HepG2 (cell line): ENCODE results near the gene UBE2I. TPM values are rescaled to one million over a fixed set of nuclear protein-coding genes. Genes with fewer than 3 reads are reported as not detected.
A peak's percentile ranks its signal among the peaks of the same experiment; 100 is the strongest.

Experiments
- BRCA1 ChIP-seq: sonication (generic); formaldehyde crosslinking; IDR thresholded peaks from 2 replicates; pipeline ENCODE4 v1.4.0; 2020; ENCODE audit warnings: missing genetic modification reagents
- CBX1 ChIP-seq: IDR thresholded peaks from one replicate; pipeline ENCODE4 v1.6.1; 2016; ENCODE audit warnings: antibody characterized with exemption, low read depth
- GABPA ChIP-seq, 2 experiments: IDR thresholded peaks; 2 replicates each; pipeline ENCODE4 v1.6.1; 2011 to 2016; ENCODE audit warnings: low read depth in 2 of 2, low read length in 1 of 2, missing biosample characterization in 1 of 2, missing genetic modification characterization in 1 of 2
- KAT8 ChIP-seq: IDR thresholded peaks from 2 replicates; pipeline ENCODE4 v1.6.1; 2016; ENCODE audit warnings: missing genetic modification reagents, missing compliant biosample characterization
- RELA ChIP-seq: sonication (generic); formaldehyde crosslinking; IDR thresholded peaks from 2 replicates; pipeline ENCODE4 v1.4.0; 2020; ENCODE audit warnings: missing genetic modification reagents
- SMC3 ChIP-seq: IDR thresholded peaks from 2 replicates; pipeline ENCODE4 v1.6.1; 2011; ENCODE audit warnings: low read length, improper control_type of control experiment
- SP1 ChIP-seq, 2 experiments: fragments of 450-650 bp in 1 of 2; sonication (generic) in 1 of 2; formaldehyde crosslinking in 1 of 2; IDR thresholded peaks; 2 replicates each; pipeline versions ENCODE4 v1.4.0 to v1.6.1; 2016 to 2020; ENCODE audit warnings: missing genetic modification reagents in 1 of 2
- TBX3 ChIP-seq: fragments of 450-650 bp; IDR thresholded peaks from 2 replicates; pipeline ENCODE4 v1.6.1; 2017; ENCODE audit warnings: antibody characterized with exemption, mild to moderate bottlenecking, inconsistent platforms, borderline replicate concordance
- ZBTB38 ChIP-seq: sonication (generic); formaldehyde crosslinking; IDR thresholded peaks from 2 replicates; pipeline ENCODE4 v1.5.1; 2020; ENCODE audit warnings: mild to moderate bottlenecking, missing genetic modification reagents
- ZBTB7B ChIP-seq: sonication (generic); formaldehyde crosslinking; IDR thresholded peaks from 2 replicates; pipeline ENCODE4 v1.4.0; 2020; ENCODE audit warnings: missing genetic modification reagents
- ZFP62 ChIP-seq: sonication (generic); formaldehyde crosslinking; IDR thresholded peaks from 2 replicates; pipeline ENCODE4 v1.4.0; 2020; ENCODE audit warnings: missing genetic modification reagents
- ZNF121 ChIP-seq: sonication (generic); formaldehyde crosslinking; IDR thresholded peaks from 2 replicates; pipeline ENCODE4 v1.5.0; 2020; ENCODE audit warnings: mild to moderate bottlenecking, missing genetic modification reagents
- ZNF589 ChIP-seq: sonication (generic); formaldehyde crosslinking; conservative IDR thresholded peaks from 2 replicates; pipeline ENCODE4 v1.8.0; 2022; ENCODE audit warnings: mild to moderate bottlenecking, moderate library complexity, missing genetic modification reagents
- ZNF879 ChIP-seq: sonication (generic); formaldehyde crosslinking; IDR thresholded peaks from 2 replicates; pipeline ENCODE4 v1.8.1; 2023; ENCODE audit warnings: missing genetic modification reagents
- polyA plus RNA-seq, 8 experiments: library from polyadenylated mRNA; depleted of rRNA in 3 of 8; stranded (reverse) in 7 of 8; unstranded in 1 of 8; fragments of >200 nt; fragmentation: Illumina TruSeq in 4 of 8; extraction: Trizol in 4 of 8; gene quantifications; 2 replicates each; pipeline versions ENCODE4 v1.2.1 to v1.2.3, GENCODE V29; 2011 to 2016; ENCODE audit warnings: low read depth in 4 of 8, missing spikeins in 1 of 8, mixed read lengths in 1 of 8; ENCODE audit not compliant: insufficient read depth in 1 of 8
- total RNA-seq, 5 experiments: library from RNA; depleted of rRNA; stranded (reverse); fragments of >200 nt; fragmentation: Illumina TruSeq; extraction: Trizol; gene quantifications; 2 replicates each; pipeline ENCODE4 v1.2.3, GENCODE V29; 2016; ENCODE audit warnings: low read depth in 1 of 5
- TF ChIP-seq, protein P1 (sequence below): sonication (generic); formaldehyde crosslinking; conservative IDR thresholded peaks from 2 replicates; pipeline ENCODE4 v1.8.0; 2022; ENCODE audit warnings: low read depth, missing genetic modification reagents
- TF ChIP-seq, protein P2 (sequence below): sonication (generic); formaldehyde crosslinking; IDR thresholded peaks from 2 replicates; pipeline ENCODE4 v1.4.0; 2020; ENCODE audit warnings: missing genetic modification reagents, borderline replicate concordance
- TF ChIP-seq, protein P3 (sequence below): sonication (generic); formaldehyde crosslinking; IDR thresholded peaks from 2 replicates; pipeline ENCODE4 v1.8.0; 2022; ENCODE audit warnings: low read depth, missing genetic modification reagents
- TF ChIP-seq, protein P4 (sequence below): sonication (generic); formaldehyde crosslinking; IDR thresholded peaks from 2 replicates; pipeline ENCODE4 v1.9.0; 2021; ENCODE audit warnings: missing genetic modification reagents, borderline replicate concordance

Gene UBE2I
- total and polyA plus RNA-seq, 2 of the 13 experiments (the other 11 are each of a cell fraction or from before 2014, with no cell fraction given) = 75.8 to 98.9 TPM

DNA sequence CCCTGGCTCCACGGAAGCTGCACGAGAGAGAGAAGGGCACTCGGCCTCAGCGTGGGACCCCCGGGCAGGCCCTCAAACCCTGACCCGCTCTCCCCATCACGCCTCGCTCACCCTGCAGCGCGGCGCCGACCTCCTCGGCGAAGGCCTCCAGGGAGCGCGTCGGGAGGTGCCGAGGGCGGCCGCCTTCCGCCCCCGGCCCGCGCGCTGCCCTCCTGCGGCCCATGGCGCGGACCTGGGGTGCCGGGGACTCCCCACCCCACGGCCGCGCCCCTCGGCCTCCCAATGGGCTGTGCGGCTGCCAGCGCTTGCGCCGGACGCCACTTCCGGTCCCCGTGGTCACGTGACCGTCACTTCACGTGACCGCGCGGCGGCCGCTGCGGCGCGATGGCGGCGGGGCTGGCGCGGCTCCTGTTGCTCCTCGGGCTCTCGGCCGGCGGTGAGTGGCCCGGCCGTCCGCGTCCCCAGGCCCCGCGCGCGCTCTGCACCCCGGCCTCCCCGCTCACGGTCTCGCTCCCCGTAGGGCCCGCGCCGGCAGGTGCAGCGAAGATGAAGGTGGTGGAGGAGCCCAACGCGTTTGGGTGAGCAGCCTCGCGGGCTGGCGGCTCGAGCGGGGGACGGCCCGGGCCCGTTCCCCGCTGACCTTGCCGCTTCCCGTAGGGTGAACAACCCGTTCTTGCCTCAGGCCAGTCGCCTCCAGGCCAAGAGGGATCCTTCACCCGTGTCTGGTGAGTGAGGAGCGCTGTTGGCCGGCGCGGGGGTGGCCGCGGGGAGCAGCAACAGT, 42.3 kb downstream of the UBE2I start, which contains the start of the genes GNPTG and TSR3 (continued):
- TF ChIP-seq ZNF879 = peak; percentile 85; the same call in 1 of the 2 replicates
- TF ChIP-seq, protein P1, sequence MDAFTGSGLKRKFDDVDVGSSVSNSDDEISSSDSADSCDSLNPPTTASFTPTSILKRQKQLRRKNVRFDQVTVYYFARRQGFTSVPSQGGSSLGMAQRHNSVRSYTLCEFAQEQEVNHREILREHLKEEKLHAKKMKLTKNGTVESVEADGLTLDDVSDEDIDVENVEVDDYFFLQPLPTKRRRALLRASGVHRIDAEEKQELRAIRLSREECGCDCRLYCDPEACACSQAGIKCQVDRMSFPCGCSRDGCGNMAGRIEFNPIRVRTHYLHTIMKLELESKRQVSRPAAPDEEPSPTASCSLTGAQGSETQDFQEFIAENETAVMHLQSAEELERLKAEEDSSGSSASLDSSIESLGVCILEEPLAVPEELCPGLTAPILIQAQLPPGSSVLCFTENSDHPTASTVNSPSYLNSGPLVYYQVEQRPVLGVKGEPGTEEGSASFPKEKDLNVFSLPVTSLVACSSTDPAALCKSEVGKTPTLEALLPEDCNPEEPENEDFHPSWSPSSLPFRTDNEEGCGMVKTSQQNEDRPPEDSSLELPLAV = no peak
- peak; percentile 38; the same call in 1 of the 2 replicates for TF ChIP-seq BRCA1
- TF ChIP-seq CBX1 = peak; percentile 95
- 0 out of 2 replicates have a peak, but pooled peaks have one; percentile 65 for TF ChIP-seq ZBTB38 (CRISPR knock-in tag)
- no peak for TF ChIP-seq SP1 (IDR thresholded peaks at IDR 0.05)
- TF ChIP-seq SP1 (CRISPR knock-in tag; IDR thresholded peaks at IDR 0.05) = 0 out of 2 replicates have a peak, but pooled peaks have one; percentile 55
- TF ChIP-seq, protein P2, sequence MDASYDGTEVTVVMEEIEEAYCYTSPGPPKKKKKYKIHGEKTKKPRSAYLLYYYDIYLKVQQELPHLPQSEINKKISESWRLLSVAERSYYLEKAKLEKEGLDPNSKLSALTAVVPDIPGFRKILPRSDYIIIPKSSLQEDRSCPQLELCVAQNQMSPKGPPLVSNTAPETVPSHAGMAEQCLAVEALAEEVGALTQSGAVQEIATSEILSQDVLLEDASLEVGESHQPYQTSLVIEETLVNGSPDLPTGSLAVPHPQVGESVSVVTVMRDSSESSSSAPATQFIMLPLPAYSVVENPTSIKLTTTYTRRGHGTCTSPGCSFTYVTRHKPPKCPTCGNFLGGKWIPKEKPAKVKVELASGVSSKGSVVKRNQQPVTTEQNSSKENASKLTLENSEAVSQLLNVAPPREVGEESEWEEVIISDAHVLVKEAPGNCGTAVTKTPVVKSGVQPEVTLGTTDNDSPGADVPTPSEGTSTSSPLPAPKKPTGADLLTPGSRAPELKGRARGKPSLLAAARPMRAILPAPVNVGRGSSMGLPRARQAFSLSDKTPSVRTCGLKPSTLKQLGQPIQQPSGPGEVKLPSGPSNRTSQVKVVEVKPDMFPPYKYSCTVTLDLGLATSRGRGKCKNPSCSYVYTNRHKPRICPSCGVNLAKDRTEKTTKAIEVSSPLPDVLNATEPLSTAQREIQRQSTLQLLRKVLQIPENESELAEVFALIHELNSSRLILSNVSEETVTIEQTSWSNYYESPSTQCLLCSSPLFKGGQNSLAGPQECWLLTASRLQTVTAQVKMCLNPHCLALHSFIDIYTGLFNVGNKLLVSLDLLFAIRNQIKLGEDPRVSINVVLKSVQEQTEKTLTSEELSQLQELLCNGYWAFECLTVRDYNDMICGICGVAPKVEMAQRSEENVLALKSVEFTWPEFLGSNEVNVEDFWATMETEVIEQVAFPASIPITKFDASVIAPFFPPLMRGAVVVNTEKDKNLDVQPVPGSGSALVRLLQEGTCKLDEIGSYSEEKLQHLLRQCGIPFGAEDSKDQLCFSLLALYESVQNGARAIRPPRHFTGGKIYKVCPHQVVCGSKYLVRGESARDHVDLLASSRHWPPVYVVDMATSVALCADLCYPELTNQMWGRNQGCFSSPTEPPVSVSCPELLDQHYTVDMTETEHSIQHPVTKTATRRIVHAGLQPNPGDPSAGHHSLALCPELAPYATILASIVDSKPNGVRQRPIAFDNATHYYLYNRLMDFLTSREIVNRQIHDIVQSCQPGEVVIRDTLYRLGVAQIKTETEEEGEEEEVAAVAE (CRISPR knock-in tag) = 0 out of 2 replicates have a peak, but pooled peaks have one; percentile 32
- TF ChIP-seq KAT8 (CRISPR knock-in tag) = peak; percentile 98
- TF ChIP-seq ZBTB7B (CRISPR knock-in tag) = 0 out of 2 replicates have a peak, but pooled peaks have one; percentile 18
- 0 out of 2 replicates have a peak, but pooled peaks have one; percentile 23 for TF ChIP-seq ZNF589 (CRISPR knock-in tag)
- no peak for TF ChIP-seq SMC3
- TF ChIP-seq ZNF121 (CRISPR knock-in tag) = no peak
- TF ChIP-seq TBX3 = no peak
- TF ChIP-seq ZFP62 (CRISPR knock-in tag) = 0 out of 2 replicates have a peak, but pooled peaks have one; percentile 60
- TF ChIP-seq, protein P3, sequence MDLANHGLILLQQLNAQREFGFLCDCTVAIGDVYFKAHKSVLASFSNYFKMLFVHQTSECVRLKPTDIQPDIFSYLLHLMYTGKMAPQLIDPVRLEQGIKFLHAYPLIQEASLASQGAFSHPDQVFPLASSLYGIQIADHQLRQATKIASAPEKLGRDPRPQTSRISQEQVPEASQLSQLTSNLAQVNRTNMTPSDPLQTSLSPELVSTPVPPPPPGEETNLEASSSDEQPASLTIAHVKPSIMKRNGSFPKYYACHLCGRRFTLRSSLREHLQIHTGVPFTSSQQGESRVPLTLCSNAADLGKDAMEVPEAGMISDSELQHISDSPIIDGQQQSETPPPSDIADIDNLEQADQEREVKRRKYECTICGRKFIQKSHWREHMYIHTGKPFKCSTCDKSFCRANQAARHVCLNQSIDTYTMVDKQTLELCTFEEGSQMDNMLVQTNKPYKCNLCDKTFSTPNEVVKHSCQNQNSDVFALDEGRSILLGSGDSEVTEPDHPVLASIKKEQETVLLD (CRISPR knock-in tag) = no peak
- peak; percentile 44; the same call in 1 of the 2 replicates for TF ChIP-seq RELA (CRISPR knock-in tag)
- TF ChIP-seq GABPA (IDR thresholded peaks at IDR 0.05; ENCODE audit: low read depth, low read length) = peak; percentile 89
- peak; percentile 83 for TF ChIP-seq GABPA (CRISPR knock-in tag; IDR thresholded peaks at IDR 0.05; ENCODE audit: low read depth)
- TF ChIP-seq, protein P4, sequence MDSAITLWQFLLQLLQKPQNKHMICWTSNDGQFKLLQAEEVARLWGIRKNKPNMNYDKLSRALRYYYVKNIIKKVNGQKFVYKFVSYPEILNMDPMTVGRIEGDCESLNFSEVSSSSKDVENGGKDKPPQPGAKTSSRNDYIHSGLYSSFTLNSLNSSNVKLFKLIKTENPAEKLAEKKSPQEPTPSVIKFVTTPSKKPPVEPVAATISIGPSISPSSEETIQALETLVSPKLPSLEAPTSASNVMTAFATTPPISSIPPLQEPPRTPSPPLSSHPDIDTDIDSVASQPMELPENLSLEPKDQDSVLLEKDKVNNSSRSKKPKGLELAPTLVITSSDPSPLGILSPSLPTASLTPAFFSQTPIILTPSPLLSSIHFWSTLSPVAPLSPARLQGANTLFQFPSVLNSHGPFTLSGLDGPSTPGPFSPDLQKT (CRISPR knock-in tag) = peak; percentile 84; the same call in 1 of the 2 replicates
